GM21786 (cell line): ENCODE measurements around the gene PADI4.
"Not testable (repeated sequence)": the region's sequence is repeated elsewhere in the genome, so short reads cannot be mapped to it uniquely, and the experiment has no call there.

Experiments used
- ATAC-seq: cut with Tn5 transposase; IDR thresholded peaks from one replicate; pipeline ENCODE4 v1.9.1; 2021; ENCODE audit not compliant: unreplicated experiment

Gene PADI4

GRCh38 chr1:17313530-17314309 is 5.7 kb downstream of the PADI4 start:
- ATAC-seq: no peak

- no peak for ATAC-seq
These were observed 6.5 kb downstream of the PADI4 start for GRCh38 chr1:17314491-17314971.

- no peak for ATAC-seq
These were observed 7.6 kb downstream of the PADI4 start for GRCh38 chr1:17315542-17316130.

GRCh38 chr1:17316704-17317103 is 8.7 kb downstream of the PADI4 start:
- no peak for ATAC-seq

GRCh38 chr1:17318262-17318661 is 10.3 kb downstream of the PADI4 start:
- ATAC-seq: no peak

- no peak for ATAC-seq
These were observed 11.8 kb downstream of the PADI4 start for GRCh38 chr1:17319561-17320350.

GRCh38 chr1:17321857-17322390 is 13.9 kb downstream of the PADI4 start:
- not testable (repeated sequence) for ATAC-seq

GRCh38 chr1:17328855-17329254 is 20.9 kb downstream of the PADI4 start:
- no peak for ATAC-seq

GRCh38 chr1:17329610-17330009 is 21.6 kb downstream of the PADI4 start:
- ATAC-seq: no peak

GRCh38 chr1:17330856-17331255 is 22.9 kb downstream of the PADI4 start:
- no peak for ATAC-seq

- no peak for ATAC-seq
These were observed 25.1 kb downstream of the PADI4 start for GRCh38 chr1:17333081-17333480.

- ATAC-seq: no peak
These were observed 28.1 kb downstream of the PADI4 start for GRCh38 chr1:17335821-17336710.

- no peak for ATAC-seq
These were observed 30.9 kb downstream of the PADI4 start for GRCh38 chr1:17338706-17339493.

GRCh38 chr1:17339521-17339920 is 31.5 kb downstream of the PADI4 start:
- ATAC-seq: no peak

- ATAC-seq: no peak
These were observed 32.4 kb downstream of the PADI4 start for GRCh38 chr1:17340358-17340757.

GRCh38 chr1:17342014-17342441 is 34.0 kb downstream of the PADI4 start:
- ATAC-seq: no peak

GRCh38 chr1:17345506-17345905 is 37.5 kb downstream of the PADI4 start:
- ATAC-seq: not testable (repeated sequence)

- ATAC-seq: no peak
These were observed 38.2 kb downstream of the PADI4 start for GRCh38 chr1:17346046-17346789.
